Left lobe of liver (tissue), 2 donors: ENCODE measurements around the gene TYMS. TPM values are rescaled to one million over a fixed set of nuclear protein-coding genes. Genes with fewer than 3 reads are reported as not detected.
"Not testable (repeated sequence)": the region's sequence is repeated elsewhere in the genome, so short reads cannot be mapped to it uniquely, and the experiment has no call there.

Experiments
- ATAC-seq: fragments of 200-7000 bp; cut with Tn5 transposase; one replicate; pipeline ENCODE4 v1.9.1; 2020; ENCODE audit warnings: mild to moderate bottlenecking, moderate library complexity
- DNase-seq: peaks from one replicate; pipeline ENCODE4 v3.0.0-alpha.2; 2020; ENCODE audit warnings: low spot score
- total RNA-seq: library from RNA; stranded (reverse); gene quantifications from one replicate; pipeline ENCODE4 v1.2.1, GENCODE V29; 2021
- donor health status: DM: no; HTN: no; CAD: no; lungs with moderate emphysema.
- donor health status: DM: no; HTN: yes; CAD: no.

TYMS gene
- total RNA-seq, 1 donor from 2014 or later: 1.7 TPM

- DNase-seq (no peak), ATAC-seq (no peak)
Measured at GRCh38 chr18:676736-677135, 19.3 kb downstream of the TYMS start.

- ATAC-seq (no peak), DNase-seq (no peak)
Measured at GRCh38 chr18:677145-677544, 19.7 kb downstream of the TYMS start.

GRCh38 chr18:677951-678381 lies 20.5 kb downstream of the TYMS start:
- ATAC-seq (no peak), DNase-seq (no peak)

GRCh38 chr18:678482-679182 lies 21.2 kb downstream of the TYMS start:
- DNase-seq (no peak), ATAC-seq (no peak)

- ATAC-seq: no peak
- no peak for DNase-seq
Measured at GRCh38 chr18:679516-679915, 22.1 kb downstream of the TYMS start.

GRCh38 chr18:680392-680791 lies 22.9 kb downstream of the TYMS start:
- no peak for DNase-seq
- no peak for ATAC-seq

GRCh38 chr18:681985-682384 lies 24.5 kb downstream of the TYMS start:
- DNase-seq (no peak), ATAC-seq (no peak)

- DNase-seq, ATAC-seq: not testable (repeated sequence)
Measured at GRCh38 chr18:682416-682815, 25.0 kb downstream of the TYMS start.

- ATAC-seq: peak; percentile 36
- no peak for DNase-seq
Measured at GRCh38 chr18:682833-683232, 25.4 kb downstream of the TYMS start.

- ATAC-seq: peak; percentile 54
- DNase-seq: no peak
Measured at GRCh38 chr18:683531-683930, 26.1 kb downstream of the TYMS start.

- no peak for DNase-seq
- ATAC-seq: no peak
Measured at GRCh38 chr18:685438-685837, 28.0 kb downstream of the TYMS start.

GRCh38 chr18:686339-687111 lies 29.1 kb downstream of the TYMS start:
- no peak for ATAC-seq
- no peak for DNase-seq

GRCh38 chr18:688323-688722 lies 30.9 kb downstream of the TYMS start:
- peak; percentile 11 for ATAC-seq

GRCh38 chr18:692824-693223 lies 35.4 kb downstream of the TYMS start:
- ATAC-seq (no peak), DNase-seq (no peak)

More at GRCh38 chr18:688323-688722, 30.9 kb downstream of the TYMS start:
- DNase-seq: no peak

GRCh38 chr18:693466-694187 lies 36.2 kb downstream of the TYMS start:
- DNase-seq: no peak
- ATAC-seq: no peak

- no peak for DNase-seq
- no peak for ATAC-seq
Measured at GRCh38 chr18:697012-697411, 39.6 kb downstream of the TYMS start.

GRCh38 chr18:697800-698199 lies 40.3 kb downstream of the TYMS start:
- ATAC-seq: no peak
- DNase-seq: no peak

- ATAC-seq (peak; percentile 13), DNase-seq (peak; percentile 10)
Measured at GRCh38 chr18:703213-703967, 45.9 kb downstream of the TYMS start.

GRCh38 chr18:706405-706804 lies 49.0 kb downstream of the TYMS start:
- DNase-seq (peak; percentile 8), ATAC-seq (no peak)

GRCh38 chr18:708096-708495 lies 50.6 kb downstream of the TYMS start:
- ATAC-seq: no peak
- peak; percentile 26 for DNase-seq

- DNase-seq: no peak
- ATAC-seq: no peak
Measured at GRCh38 chr18:709771-710170, 52.3 kb downstream of the TYMS start.
